Keratinocyte (primary cell): ENCODE results near the gene KIAA1143.

Experiments used
- EZH2 ChIP-seq: IDR thresholded peaks from one replicate; pipeline ENCODE4 v1.6.1; 2012; ENCODE audit warnings: inconsistent platforms, mild to moderate bottlenecking, low read length, moderate library complexity
- TF ChIP-seq, protein P1 (sequence below), 3 experiments: IDR thresholded peaks in 1 of 3; conservative IDR thresholded peaks in 1 of 3; optimal IDR thresholded peaks in 1 of 3; 2 replicates in 2 of 3; 3 replicates in 1 of 3; pipeline versions ENCODE3 to v1.5.1; 2011; ENCODE audit warnings: low read length in 3 of 3, mild to moderate bottlenecking in 3 of 3, moderate library complexity in 2 of 3, control low read depth in 1 of 3, inconsistent platforms in 1 of 3; ENCODE audit not compliant: insufficient read depth in 2 of 3; ENCODE audit errors: extremely low read depth in 1 of 3

DNA sequence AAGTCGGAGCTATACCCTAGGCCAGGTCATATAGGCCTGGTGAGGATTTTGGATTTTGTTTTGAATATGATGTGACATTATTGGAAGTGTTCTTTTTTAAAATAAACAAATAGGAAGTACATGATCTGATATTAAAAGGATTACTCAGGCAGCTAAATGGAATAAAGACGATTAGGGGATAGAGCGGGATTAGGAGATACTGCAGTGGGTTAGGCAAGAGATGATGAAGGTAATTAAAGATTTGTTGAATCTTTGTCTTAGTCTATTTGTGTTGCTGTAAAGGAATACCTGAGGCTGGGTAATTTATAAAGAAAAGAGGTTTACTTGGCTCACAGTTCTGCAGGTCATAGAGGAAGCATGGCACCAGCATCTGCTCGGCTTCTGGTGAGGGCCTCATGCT, 21.5 kb upstream of the KIAA1143 start:
- TF ChIP-seq, protein P1, sequence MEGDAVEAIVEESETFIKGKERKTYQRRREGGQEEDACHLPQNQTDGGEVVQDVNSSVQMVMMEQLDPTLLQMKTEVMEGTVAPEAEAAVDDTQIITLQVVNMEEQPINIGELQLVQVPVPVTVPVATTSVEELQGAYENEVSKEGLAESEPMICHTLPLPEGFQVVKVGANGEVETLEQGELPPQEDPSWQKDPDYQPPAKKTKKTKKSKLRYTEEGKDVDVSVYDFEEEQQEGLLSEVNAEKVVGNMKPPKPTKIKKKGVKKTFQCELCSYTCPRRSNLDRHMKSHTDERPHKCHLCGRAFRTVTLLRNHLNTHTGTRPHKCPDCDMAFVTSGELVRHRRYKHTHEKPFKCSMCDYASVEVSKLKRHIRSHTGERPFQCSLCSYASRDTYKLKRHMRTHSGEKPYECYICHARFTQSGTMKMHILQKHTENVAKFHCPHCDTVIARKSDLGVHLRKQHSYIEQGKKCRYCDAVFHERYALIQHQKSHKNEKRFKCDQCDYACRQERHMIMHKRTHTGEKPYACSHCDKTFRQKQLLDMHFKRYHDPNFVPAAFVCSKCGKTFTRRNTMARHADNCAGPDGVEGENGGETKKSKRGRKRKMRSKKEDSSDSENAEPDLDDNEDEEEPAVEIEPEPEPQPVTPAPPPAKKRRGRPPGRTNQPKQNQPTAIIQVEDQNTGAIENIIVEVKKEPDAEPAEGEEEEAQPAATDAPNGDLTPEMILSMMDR (optimal IDR thresholded peaks at IDR 0.05 in 1 of 3, IDR thresholded peaks at IDR 0.05 in 1 of 3, conservative IDR thresholded peaks at IDR 0.05 in 1 of 3; ENCODE audit: extremely low read depth in 1 of 3, insufficient read depth in 2 of 3, low read length in 3 of 3) = no peak
- no peak for TF ChIP-seq EZH2
